ENCODE data around the gene LRP1B.

Gene LRP1B

DNA sequence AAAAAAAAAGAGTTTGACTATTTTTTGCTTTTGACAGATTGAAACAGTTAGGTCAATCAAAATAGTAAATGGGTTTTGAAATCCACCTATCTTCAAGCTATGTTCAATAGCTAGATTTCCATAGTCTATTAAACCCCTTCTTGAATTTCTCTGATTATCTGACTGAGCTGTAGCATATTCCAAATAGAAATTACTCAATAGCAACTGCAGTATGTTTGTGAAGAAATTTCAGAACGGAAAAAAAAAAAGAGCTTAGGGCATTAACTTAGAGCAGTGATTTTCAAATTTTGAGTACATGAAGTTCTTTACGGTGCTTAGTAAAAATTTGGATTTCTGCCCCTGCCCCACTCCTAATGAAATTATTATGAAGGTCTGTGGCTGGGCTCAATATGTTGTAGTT lies 432.3 kb downstream of the LRP1B start:
- Mint-ChIP-seq H3K27ac (no peak overlapping the region), H3K4me1 (no peaks in the 10 kb centered on the region), H3K36me3 (no peaks in the 10 kb centered on the region), H3K4me3 (no peak overlapping the region), H3K27me3 (no peaks in the 10 kb centered on the region), H3K9me3 (peaks cover 6% of the 10 kb centered on the region)
- CTCF ChIA-PET, result no interaction called here
- DNase-seq, result no peak

DNA sequence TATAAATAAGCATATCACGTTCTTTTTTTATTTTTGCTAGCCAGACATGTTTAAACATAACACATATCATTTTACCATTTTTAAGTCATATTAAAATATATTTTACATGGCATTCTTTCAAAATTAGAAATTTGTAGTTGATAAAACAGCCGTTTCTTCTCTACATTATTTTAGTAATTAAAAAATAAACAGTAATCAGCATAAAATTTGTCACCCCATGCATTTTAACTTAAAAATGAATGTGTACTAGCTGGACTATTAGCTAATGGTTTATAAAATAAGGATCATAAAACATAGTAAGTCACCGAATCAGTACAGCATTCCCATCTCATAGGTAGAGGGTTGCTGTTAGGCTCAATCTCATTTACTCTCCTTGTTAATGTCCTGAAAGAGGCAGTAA lies 433.8 kb downstream of the LRP1B start:
- DNase-seq, result no peak
- Mint-ChIP-seq H3K4me3 (no peak overlapping the region), H3K36me3 (no peaks in the 10 kb centered on the region), H3K27me3 (no peaks in the 10 kb centered on the region), H3K27ac (no peak overlapping the region), H3K4me1 (no peaks in the 10 kb centered on the region), H3K9me3 (peaks cover 5% of the 10 kb centered on the region)
- CTCF ChIA-PET, result no interaction called here

DNA sequence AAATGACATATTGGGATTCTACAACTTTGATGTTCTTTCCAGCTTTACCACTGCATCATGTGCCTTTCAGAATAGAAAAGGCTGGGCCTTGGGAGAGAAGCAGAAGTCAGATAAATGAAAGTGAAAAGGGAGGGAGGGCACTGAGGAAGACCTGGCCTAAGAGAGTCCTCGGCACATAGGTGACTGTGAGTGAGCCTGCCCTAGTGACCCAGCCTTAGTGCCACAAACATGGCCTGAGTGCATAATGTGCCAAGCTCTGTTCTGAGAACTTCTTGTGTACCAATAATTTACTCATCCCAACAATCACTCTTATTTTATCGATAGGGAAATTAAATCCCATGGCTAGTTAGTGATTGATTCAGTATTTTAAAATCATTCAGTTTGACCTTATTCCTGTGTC lies 436.6 kb downstream of the LRP1B start:
- peaks cover 6% of the 10 kb centered on the region for H3K9me3 Mint-ChIP-seq
- H3K4me1 Mint-ChIP-seq, result no peaks in the 10 kb centered on the region
- H3K4me3 Mint-ChIP-seq, result no peak overlapping the region
- DNase-seq, result no peak
- H3K36me3 Mint-ChIP-seq, result no peaks in the 10 kb centered on the region
- H3K27me3 Mint-ChIP-seq, result no peaks in the 10 kb centered on the region
- CTCF ChIA-PET, result no interaction called here
- H3K27ac Mint-ChIP-seq, result no peak overlapping the region

DNA sequence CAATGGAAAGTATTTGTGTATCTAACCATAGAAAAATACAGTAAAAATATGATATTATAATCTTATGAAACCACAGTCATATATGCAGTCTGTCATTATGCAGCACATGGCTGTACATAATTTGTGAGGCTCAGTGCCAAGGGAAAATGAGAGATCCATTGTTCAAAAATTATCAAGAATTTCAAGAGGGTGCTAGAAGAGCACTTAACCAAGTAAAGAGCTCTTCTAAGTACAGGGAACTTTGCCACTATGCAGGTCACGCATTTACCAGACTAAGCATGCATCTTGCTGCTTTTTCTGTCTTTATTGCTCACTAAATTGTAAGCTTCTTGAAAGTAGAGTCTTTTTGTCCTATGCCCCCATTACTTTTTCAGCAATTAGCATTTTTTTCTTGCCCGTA lies 438.0 kb downstream of the LRP1B start:
- no peak overlapping the region for H3K4me3 Mint-ChIP-seq
- no peaks in the 10 kb centered on the region for H3K36me3 Mint-ChIP-seq
- H3K27me3 Mint-ChIP-seq, result no peaks in the 10 kb centered on the region
- no peak for DNase-seq
- H3K9me3 Mint-ChIP-seq, result peaks cover 6% of the 10 kb centered on the region
- no peaks in the 10 kb centered on the region for H3K4me1 Mint-ChIP-seq
- CTCF ChIA-PET, result no interaction called here
- no peak overlapping the region for H3K27ac Mint-ChIP-seq

DNA sequence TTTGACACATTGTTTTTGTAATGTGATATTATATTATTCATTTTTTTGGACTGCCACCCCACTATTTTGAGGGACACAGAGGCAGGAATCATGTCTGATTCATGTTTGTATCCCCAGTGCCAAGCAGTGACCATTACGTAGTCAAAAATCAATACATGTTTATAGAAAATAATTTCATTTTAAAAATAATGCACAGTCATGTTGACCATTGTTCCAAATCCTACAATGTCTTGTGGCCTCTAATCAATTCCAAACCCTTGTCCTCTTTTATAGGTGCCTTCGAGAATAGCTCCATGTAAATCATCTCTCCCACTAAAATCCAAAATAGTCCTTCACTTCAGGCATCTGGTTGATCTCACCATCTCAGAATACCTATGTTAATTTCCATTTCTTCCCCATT lies 454.7 kb downstream of the LRP1B start:
- H3K27me3 Mint-ChIP-seq, result no peaks in the 10 kb centered on the region
- no peak overlapping the region for H3K4me3 Mint-ChIP-seq
- H3K4me1 Mint-ChIP-seq, result no peaks in the 10 kb centered on the region
- no peaks in the 10 kb centered on the region for H3K9me3 Mint-ChIP-seq
- no peak for DNase-seq
- H3K27ac Mint-ChIP-seq, result no peak overlapping the region
- CTCF ChIA-PET, result no interaction called here
- no peaks in the 10 kb centered on the region for H3K36me3 Mint-ChIP-seq

DNA sequence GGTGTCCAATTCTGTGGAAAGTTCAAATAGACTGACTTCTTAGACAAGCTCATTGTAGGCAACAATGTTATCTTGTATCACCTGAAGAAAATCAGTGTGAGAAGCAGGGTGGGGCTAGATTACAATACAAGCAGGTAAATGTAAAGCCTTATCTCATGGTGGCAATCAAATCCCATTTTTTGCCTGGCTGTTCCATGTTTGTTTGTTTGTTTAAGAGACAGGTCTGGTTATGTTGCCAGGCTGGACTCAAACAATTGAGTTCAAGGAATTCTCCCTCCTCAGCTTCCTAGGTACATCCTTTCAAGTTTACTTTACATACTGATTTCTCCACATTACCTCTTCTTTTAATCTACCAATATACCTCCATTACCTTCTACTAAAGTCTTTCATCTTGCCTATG lies 464.6 kb downstream of the LRP1B start:
- Mint-ChIP-seq H3K4me1 (no peaks in the 10 kb centered on the region), H3K4me3 (no peak overlapping the region), H3K36me3 (no peaks in the 10 kb centered on the region), H3K9me3 (peaks cover 11% of the 10 kb centered on the region), H3K27me3 (no peaks in the 10 kb centered on the region), H3K27ac (no peak overlapping the region)
- CTCF ChIA-PET, result no interaction called here
- no peak for DNase-seq

DNA sequence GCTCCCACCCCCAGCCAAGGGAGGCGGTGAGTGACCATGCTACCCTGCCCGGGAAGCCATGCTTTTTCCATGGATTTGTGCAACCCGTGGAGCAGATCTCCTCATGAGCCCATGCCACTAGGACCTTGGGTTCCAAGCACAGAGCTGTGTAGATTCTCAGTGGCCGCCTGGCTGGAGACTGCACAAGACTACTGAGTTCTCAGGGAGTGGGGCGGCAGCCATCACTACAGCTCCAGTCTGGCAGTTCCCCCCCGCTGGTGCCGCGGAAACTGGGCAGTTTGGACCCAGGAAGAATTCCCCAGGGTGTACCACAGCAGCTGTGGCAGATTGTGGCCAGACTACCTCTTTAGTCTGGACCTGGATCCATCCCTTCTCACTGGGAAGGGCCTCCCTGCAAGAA lies 470.6 kb downstream of the LRP1B start:
- peaks cover 14% of the 10 kb centered on the region for H3K9me3 Mint-ChIP-seq
- H3K27me3 Mint-ChIP-seq, result no peaks in the 10 kb centered on the region
- no peak overlapping the region for H3K4me3 Mint-ChIP-seq
- H3K36me3 Mint-ChIP-seq, result no peaks in the 10 kb centered on the region
- no peak for DNase-seq
- CTCF ChIA-PET, result no interaction called here
- H3K4me1 Mint-ChIP-seq, result no peaks in the 10 kb centered on the region
- H3K27ac Mint-ChIP-seq, result no peak overlapping the region

DNA sequence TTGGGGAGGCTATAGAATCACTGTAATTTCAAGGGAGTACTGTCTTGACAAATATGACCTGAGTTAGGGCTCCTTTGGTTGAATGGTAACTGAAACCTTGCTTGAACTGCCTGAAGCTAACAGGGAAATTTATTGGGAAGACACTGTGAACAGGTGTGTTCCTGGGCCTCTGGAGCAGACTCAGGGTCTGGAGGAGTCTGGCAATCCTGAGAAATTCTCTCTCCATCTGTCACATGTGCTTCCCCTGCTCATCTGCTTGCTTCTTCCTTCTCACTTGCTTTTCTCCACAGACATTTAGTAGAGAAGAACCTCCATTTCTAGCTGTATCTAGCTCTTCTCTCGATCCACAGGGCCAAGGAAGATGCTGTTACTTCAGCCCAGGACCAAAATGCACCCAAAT lies 476.5 kb downstream of the LRP1B start:
- no peaks in the 10 kb centered on the region for H3K9me3 Mint-ChIP-seq
- H3K4me3 Mint-ChIP-seq, result no peak overlapping the region
- DNase-seq, result no peak
- H3K27ac Mint-ChIP-seq, result no peak overlapping the region
- no peaks in the 10 kb centered on the region for H3K36me3 Mint-ChIP-seq
- CTCF ChIA-PET, result no interaction called here
- H3K27me3 Mint-ChIP-seq, result no peaks in the 10 kb centered on the region
- no peaks in the 10 kb centered on the region for H3K4me1 Mint-ChIP-seq

DNA sequence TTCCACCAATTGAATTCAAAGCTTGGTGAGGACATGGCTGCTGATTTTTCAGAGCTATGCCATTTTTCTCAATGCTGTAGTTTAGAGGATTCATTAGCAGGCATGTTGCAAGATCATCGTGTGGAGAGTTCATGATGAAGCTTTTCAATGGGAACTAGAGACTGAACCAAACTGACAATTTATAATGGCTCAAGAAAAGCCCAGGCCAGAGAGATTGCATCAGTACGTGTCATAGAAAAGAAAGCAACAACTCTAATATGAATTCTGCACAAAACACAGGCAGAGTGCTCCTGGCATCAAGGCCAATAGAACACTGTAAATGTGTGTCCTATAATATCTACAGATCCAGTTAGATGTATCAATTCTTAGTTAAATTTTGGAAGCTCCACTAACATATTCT lies 477.6 kb downstream of the LRP1B start:
- Mint-ChIP-seq H3K4me3 (no peak overlapping the region), H3K36me3 (no peaks in the 10 kb centered on the region), H3K27me3 (no peaks in the 10 kb centered on the region), H3K4me1 (no peaks in the 10 kb centered on the region), H3K27ac (no peak overlapping the region), H3K9me3 (no peaks in the 10 kb centered on the region)
- no peak for DNase-seq
- CTCF ChIA-PET, result no interaction called here

DNA sequence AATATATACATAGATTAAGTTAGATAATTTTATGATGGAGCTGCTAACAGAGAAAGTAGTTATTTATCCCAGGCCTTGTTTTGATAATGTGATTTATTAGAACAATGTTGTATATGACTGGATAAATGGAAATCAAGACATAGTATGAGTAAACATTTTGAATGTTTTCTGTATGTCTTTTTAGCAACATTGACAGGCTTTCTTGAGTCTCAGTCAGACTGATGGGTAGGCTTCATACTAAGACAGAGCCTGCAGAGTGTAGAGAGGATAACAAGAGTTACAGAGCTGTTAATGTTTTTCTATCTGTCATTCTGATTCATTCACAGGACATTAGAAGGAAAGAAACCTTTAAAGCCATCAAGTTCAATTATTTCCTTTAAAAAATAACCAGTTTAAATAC lies 478.5 kb downstream of the LRP1B start:
- CTCF ChIA-PET, result no interaction called here
- H3K27me3 Mint-ChIP-seq, result no peaks in the 10 kb centered on the region
- no peaks in the 10 kb centered on the region for H3K9me3 Mint-ChIP-seq
- no peak overlapping the region for H3K4me3 Mint-ChIP-seq
- H3K27ac Mint-ChIP-seq, result no peak overlapping the region
- H3K36me3 Mint-ChIP-seq, result no peaks in the 10 kb centered on the region
- no peak for DNase-seq
- no peaks in the 10 kb centered on the region for H3K4me1 Mint-ChIP-seq

DNA sequence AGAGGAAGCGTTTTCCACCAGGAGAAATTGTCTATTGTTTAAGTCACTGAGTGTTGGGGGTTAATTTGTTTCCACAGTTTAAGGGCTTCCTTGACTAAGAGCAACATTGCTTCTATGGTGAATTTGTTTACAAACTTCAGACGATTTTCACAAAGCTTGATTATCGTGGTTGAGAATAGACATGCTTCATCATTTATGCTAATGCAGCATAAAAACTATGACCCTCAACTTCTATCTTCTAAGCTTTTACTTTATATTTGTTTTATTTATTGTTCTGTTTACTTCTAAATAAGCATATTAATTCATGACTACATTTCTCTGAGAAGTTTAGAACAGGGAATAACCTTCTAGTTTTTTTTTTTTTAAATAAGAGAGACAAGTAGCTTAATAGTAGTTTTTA lies 483.5 kb downstream of the LRP1B start:
- Mint-ChIP-seq H3K9me3 (peaks cover 6% of the 10 kb centered on the region), H3K27ac (no peak overlapping the region), H3K4me3 (no peak overlapping the region), H3K4me1 (no peaks in the 10 kb centered on the region), H3K36me3 (no peaks in the 10 kb centered on the region), H3K27me3 (no peaks in the 10 kb centered on the region)
- CTCF ChIA-PET, result no interaction called here
- no peak for DNase-seq

DNA sequence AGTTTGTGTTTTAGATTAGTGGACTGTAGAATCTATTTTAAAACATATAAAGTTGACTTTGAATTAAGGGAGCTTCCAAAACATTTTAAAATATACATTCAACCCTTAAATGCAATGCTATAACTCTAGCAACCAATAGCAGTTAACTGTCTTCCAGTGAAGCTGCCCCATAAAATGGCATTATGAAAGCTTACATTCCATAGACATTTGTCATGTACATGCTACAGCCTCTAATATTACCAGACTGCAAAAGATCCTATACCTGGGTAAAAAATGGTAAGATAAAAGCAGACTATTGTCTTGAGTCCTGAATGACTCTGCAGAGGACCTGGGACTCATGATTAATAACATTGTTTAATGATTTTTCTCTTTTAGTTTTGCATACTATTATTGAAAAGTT lies 489.4 kb downstream of the LRP1B start:
- H3K9me3 Mint-ChIP-seq, result peaks cover 6% of the 10 kb centered on the region
- DNase-seq, result no peak
- no peak overlapping the region for H3K4me3 Mint-ChIP-seq
- no peaks in the 10 kb centered on the region for H3K4me1 Mint-ChIP-seq
- no peak overlapping the region for H3K27ac Mint-ChIP-seq
- CTCF ChIA-PET, result no interaction called here
- H3K27me3 Mint-ChIP-seq, result no peaks in the 10 kb centered on the region
- H3K36me3 Mint-ChIP-seq, result no peaks in the 10 kb centered on the region

DNA sequence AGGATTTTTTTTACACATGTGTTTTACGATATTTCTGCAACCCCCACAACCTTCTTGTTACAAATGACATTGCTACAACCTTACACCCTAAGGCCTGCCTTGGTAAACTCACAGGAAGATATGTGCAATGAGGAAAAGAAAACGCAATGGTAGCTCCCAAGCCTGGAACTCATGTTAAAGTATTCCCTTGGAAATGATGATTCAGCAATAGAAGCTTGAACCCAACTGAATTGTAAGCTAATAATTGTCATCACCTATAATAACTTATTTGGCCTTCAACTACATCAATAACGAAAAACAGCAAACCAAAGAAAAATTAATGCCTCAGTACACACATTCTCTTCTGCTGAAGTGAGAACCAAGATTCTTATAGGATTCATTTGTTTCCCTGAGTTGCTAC lies 491.0 kb downstream of the LRP1B start:
- Mint-ChIP-seq H3K36me3 (no peaks in the 10 kb centered on the region), H3K4me1 (no peaks in the 10 kb centered on the region), H3K27ac (no peak overlapping the region), H3K9me3 (peaks cover 6% of the 10 kb centered on the region), H3K4me3 (no peak overlapping the region), H3K27me3 (no peaks in the 10 kb centered on the region)
- no peak for DNase-seq
- CTCF ChIA-PET, result no interaction called here

DNA sequence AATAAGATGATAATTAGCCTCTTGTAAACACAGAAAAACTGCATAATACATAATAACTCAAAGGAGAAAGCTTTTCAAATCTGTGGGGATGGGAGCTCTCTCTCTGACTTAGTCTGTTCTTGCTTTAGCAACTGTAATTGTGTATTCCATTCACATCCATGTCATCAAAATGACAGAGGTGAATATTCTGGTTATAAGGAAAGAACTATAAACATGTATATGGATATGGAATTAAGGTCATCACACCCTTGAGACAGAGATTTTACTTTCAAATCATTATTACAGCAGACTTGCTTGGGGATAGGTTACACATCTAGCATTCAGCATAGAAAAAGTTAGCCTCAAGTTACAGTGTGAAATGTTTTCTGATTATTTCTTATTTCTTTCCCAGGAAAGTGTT lies 497.7 kb downstream of the LRP1B start:
- Mint-ChIP-seq H3K4me3 (no peak overlapping the region), H3K36me3 (no peaks in the 10 kb centered on the region), H3K9me3 (no peaks in the 10 kb centered on the region), H3K4me1 (no peaks in the 10 kb centered on the region), H3K27me3 (no peaks in the 10 kb centered on the region), H3K27ac (no peak overlapping the region)
- CTCF ChIA-PET, result no interaction called here
- DNase-seq, result no peak

DNA sequence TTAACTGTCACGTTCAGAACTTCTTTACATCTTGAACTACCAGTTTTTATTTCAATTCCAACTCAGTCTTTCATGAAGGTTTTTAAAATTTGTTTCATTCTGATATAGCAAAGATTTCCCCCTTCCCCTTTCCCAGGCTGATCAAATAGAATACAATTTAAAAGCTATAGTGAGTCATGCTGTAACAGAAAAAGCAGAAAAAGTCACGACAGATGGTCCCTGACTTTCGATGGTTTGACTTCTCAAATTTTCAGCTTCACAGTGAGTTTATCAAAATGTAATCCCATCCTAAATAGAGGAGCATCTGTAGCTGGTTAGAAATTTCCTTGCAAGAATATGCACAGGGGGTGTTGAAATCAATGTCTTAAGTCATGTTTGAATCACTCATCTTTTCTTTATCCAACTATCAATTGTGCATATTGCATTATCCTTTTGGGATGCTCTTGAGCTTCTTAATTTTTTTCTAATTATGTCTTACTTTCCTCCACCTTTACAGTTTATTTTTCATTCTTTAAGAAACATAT lies 500.3 kb downstream of the LRP1B start:
- H3K27me3 Mint-ChIP-seq, result no peaks in the 10 kb centered on the region
- no peak overlapping the region for H3K4me3 Mint-ChIP-seq
- peaks cover 1% of the 10 kb centered on the region for H3K9me3 Mint-ChIP-seq
- CTCF ChIA-PET, result no interaction called here
- DNase-seq, result no peak
- no peaks in the 10 kb centered on the region for H3K4me1 Mint-ChIP-seq
- H3K27ac Mint-ChIP-seq, result no peak overlapping the region
- no peaks in the 10 kb centered on the region for H3K36me3 Mint-ChIP-seq

DNA sequence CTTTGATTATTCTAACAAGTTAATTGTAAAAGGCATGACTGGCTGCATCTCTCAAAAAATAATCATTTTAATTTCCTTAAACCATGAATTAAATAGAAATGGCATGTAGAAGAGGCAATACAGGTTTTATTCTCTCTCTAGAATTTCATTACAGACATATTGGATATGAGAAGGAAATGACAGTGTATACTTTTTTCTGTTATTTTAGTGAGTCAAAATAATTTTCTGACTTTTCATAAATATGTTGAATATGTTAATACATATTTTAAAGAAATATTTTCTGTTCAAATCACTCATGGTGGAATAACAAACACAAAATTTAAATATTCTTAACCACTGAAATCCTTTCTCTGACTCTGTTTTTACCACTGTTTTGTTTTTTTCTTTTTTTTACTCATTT lies 510.4 kb downstream of the LRP1B start:
- CTCF ChIA-PET, result no interaction called here
- no peaks in the 10 kb centered on the region for H3K4me1 Mint-ChIP-seq
- no peaks in the 10 kb centered on the region for H3K27me3 Mint-ChIP-seq
- DNase-seq, result no peak
- H3K4me3 Mint-ChIP-seq, result no peak overlapping the region
- peaks cover 1% of the 10 kb centered on the region for H3K36me3 Mint-ChIP-seq
- H3K27ac Mint-ChIP-seq, result no peak overlapping the region
- peaks cover 3% of the 10 kb centered on the region for H3K9me3 Mint-ChIP-seq

Data from activated naive CD4-positive, alpha-beta T cell treated with anti-CD3 and anti-CD28 coated beads, Interleukin-2, amount 10 ng/mL, durations not matched to agents 7 days and 5 days (primary cell).